NCI-H128 (cell line): ENCODE results near the gene LMF1.
"Not testable (repeated sequence)": the region's sequence is repeated elsewhere in the genome, so short reads cannot be mapped to it uniquely, and the experiment has no call there.

Source experiments
- DNase-seq: peaks from one replicate; lab custom pipeline; 2025; ENCODE audit not compliant: unreplicated experiment; lab: John Stamatoyannopoulos, UW

LMF1 gene

GRCh38 chr16:972316-973002 lies 1.7 kb upstream of the LMF1 start:
- no peak for DNase-seq

GRCh38 chr16:971981-972315 lies 1.2 kb upstream of the LMF1 start:
- DNase-seq, result no peak

GRCh38 chr16:971582-971905 lies 760 bp upstream of the LMF1 start:
- no peak for DNase-seq

- DNase-seq, result no peak
These were observed 408 bp downstream of the LMF1 start for GRCh38 chr16:970386-970765.

- no peak for DNase-seq
These were observed 1.0 kb downstream of the LMF1 start for GRCh38 chr16:969508-970385.

GRCh38 chr16:968620-969019 lies 2.2 kb downstream of the LMF1 start:
- no peak for DNase-seq

- DNase-seq, result no peak
These were observed 3.1 kb downstream of the LMF1 start for GRCh38 chr16:967546-968295.

GRCh38 chr16:967077-967541 lies 3.7 kb downstream of the LMF1 start:
- no peak for DNase-seq

- no peak for DNase-seq
These were observed 4.3 kb downstream of the LMF1 start for GRCh38 chr16:966505-966904.

GRCh38 chr16:966035-966434 lies 4.7 kb downstream of the LMF1 start:
- DNase-seq, result no peak

- DNase-seq, result no peak
These were observed 5.3 kb downstream of the LMF1 start for GRCh38 chr16:965487-965886.

GRCh38 chr16:965036-965395 lies 5.8 kb downstream of the LMF1 start:
- DNase-seq, result no peak

- DNase-seq, result no peak
These were observed 6.3 kb downstream of the LMF1 start for GRCh38 chr16:964356-965035.

GRCh38 chr16:963913-964312 lies 6.9 kb downstream of the LMF1 start:
- no peak for DNase-seq

- DNase-seq, result no peak
These were observed 7.6 kb downstream of the LMF1 start for GRCh38 chr16:962901-963814.

GRCh38 chr16:962366-962765 lies 8.4 kb downstream of the LMF1 start:
- DNase-seq, result no peak

GRCh38 chr16:959232-960040 lies 11.3 kb downstream of the LMF1 start:
- DNase-seq, result no peak

GRCh38 chr16:955766-956165 lies 15.0 kb downstream of the LMF1 start:
- not testable (repeated sequence) for DNase-seq

- not testable (repeated sequence) for DNase-seq
These were observed 17.0 kb downstream of the LMF1 start for GRCh38 chr16:953818-954217.

GRCh38 chr16:952321-952720 lies 18.5 kb downstream of the LMF1 start:
- no peak for DNase-seq
